AG20443 (cell line): ENCODE data around the gene FGF12.

Experiments used
- DNase-seq: peaks from one replicate; pipeline ENCODE4 v3.0.0; 2012; ENCODE audit warnings: low spot score, mixed read lengths

FGF12 gene

GRCh38 chr3:192188218-192188835 is 539.0 kb downstream of the FGF12 start:
- peak; percentile 12 for DNase-seq

GRCh38 chr3:192187485-192188051 is 539.8 kb downstream of the FGF12 start:
- no peak for DNase-seq

- DNase-seq: no peak
These were observed 540.8 kb downstream of the FGF12 start for GRCh38 chr3:192186498-192186897.

GRCh38 chr3:192186045-192186444 is 541.3 kb downstream of the FGF12 start:
- DNase-seq: no peak

- no peak for DNase-seq
These were observed 544.2 kb downstream of the FGF12 start for GRCh38 chr3:192183109-192183508.

- DNase-seq: no peak
These were observed 546.2 kb downstream of the FGF12 start for GRCh38 chr3:192181151-192181550.

- no peak for DNase-seq
These were observed 550.0 kb downstream of the FGF12 start for GRCh38 chr3:192177383-192177782.

- DNase-seq: no peak
These were observed 553.1 kb downstream of the FGF12 start for GRCh38 chr3:192174283-192174682.

- no peak for DNase-seq
These were observed 556.1 kb downstream of the FGF12 start for GRCh38 chr3:192171213-192171612.

GRCh38 chr3:192170659-192171058 is 556.7 kb downstream of the FGF12 start:
- DNase-seq: no peak

GRCh38 chr3:192170031-192170430 is 557.3 kb downstream of the FGF12 start:
- DNase-seq: no peak

GRCh38 chr3:192169332-192169915 is 557.9 kb downstream of the FGF12 start:
- DNase-seq: peak; percentile 21

- DNase-seq: no peak
These were observed 559.1 kb downstream of the FGF12 start for GRCh38 chr3:192168202-192168601.

- no peak for DNase-seq
These were observed 561.8 kb downstream of the FGF12 start for GRCh38 chr3:192165552-192165951.

GRCh38 chr3:192161661-192162060 is 565.7 kb downstream of the FGF12 start:
- DNase-seq: no peak

GRCh38 chr3:192156382-192156781 is 571.0 kb downstream of the FGF12 start:
- no peak for DNase-seq

- DNase-seq: no peak
These were observed 572.1 kb downstream of the FGF12 start for GRCh38 chr3:192155194-192155593.

- DNase-seq: no peak
These were observed 594.1 kb downstream of the FGF12 start for GRCh38 chr3:192133271-192133670.

- peak; percentile 32 for DNase-seq
These were observed 596.7 kb downstream of the FGF12 start for GRCh38 chr3:192130534-192131132.

GRCh38 chr3:192129586-192129985 is 597.8 kb downstream of the FGF12 start:
- DNase-seq: no peak

GRCh38 chr3:192128922-192129321 is 598.4 kb downstream of the FGF12 start:
- DNase-seq: no peak

GRCh38 chr3:192128060-192128459 is 599.3 kb downstream of the FGF12 start:
- DNase-seq: no peak

GRCh38 chr3:192122832-192123594 is 604.3 kb downstream of the FGF12 start:
- DNase-seq: no peak
